GDM1 (cell line): ENCODE results near the gene SLC35B3.
"Not testable (repeated sequence)": the region's sequence is repeated elsewhere in the genome, so short reads cannot be mapped to it uniquely, and the experiment has no call there.

Source experiments
- DNase-seq: peaks from one replicate; lab custom pipeline; 2025; lab: John Stamatoyannopoulos, UW

Gene SLC35B3

GRCh38 chr6:8414844-8415243 is 20.5 kb downstream of the SLC35B3 start:
- DNase-seq = no peak

- not testable (repeated sequence) for DNase-seq
These were observed 29.4 kb downstream of the SLC35B3 start for GRCh38 chr6:8405946-8406345.

- no peak for DNase-seq
These were observed 32.8 kb downstream of the SLC35B3 start for GRCh38 chr6:8402546-8402945.

GRCh38 chr6:8400663-8401062 is 34.7 kb downstream of the SLC35B3 start:
- no peak for DNase-seq

- no peak for DNase-seq
These were observed 42.8 kb downstream of the SLC35B3 start for GRCh38 chr6:8392569-8392968.

GRCh38 chr6:8391934-8392333 is 43.4 kb downstream of the SLC35B3 start:
- DNase-seq = no peak

- no peak for DNase-seq
These were observed 46.1 kb downstream of the SLC35B3 start for GRCh38 chr6:8389036-8389818.

GRCh38 chr6:8387942-8388437 is 47.4 kb downstream of the SLC35B3 start:
- DNase-seq = no peak

GRCh38 chr6:8383584-8383983 is 51.8 kb downstream of the SLC35B3 start:
- no peak for DNase-seq

- DNase-seq = no peak
These were observed 52.9 kb downstream of the SLC35B3 start for GRCh38 chr6:8382434-8382833.

GRCh38 chr6:8375916-8376315 is 59.4 kb downstream of the SLC35B3 start:
- DNase-seq = no peak
